GM21737 (cell line): ENCODE results near the gene ITIH1.
"Not testable (repeated sequence)": the region's sequence is repeated elsewhere in the genome, so short reads cannot be mapped to it uniquely, and the experiment has no call there.

Experiments
- ATAC-seq: cut with Tn5 transposase; IDR thresholded peaks from one replicate; pipeline ENCODE4 v1.9.1; 2021; ENCODE audit warnings: mild to moderate bottlenecking, moderate library complexity; ENCODE audit not compliant: unreplicated experiment

The ITIH1 gene, protein sequence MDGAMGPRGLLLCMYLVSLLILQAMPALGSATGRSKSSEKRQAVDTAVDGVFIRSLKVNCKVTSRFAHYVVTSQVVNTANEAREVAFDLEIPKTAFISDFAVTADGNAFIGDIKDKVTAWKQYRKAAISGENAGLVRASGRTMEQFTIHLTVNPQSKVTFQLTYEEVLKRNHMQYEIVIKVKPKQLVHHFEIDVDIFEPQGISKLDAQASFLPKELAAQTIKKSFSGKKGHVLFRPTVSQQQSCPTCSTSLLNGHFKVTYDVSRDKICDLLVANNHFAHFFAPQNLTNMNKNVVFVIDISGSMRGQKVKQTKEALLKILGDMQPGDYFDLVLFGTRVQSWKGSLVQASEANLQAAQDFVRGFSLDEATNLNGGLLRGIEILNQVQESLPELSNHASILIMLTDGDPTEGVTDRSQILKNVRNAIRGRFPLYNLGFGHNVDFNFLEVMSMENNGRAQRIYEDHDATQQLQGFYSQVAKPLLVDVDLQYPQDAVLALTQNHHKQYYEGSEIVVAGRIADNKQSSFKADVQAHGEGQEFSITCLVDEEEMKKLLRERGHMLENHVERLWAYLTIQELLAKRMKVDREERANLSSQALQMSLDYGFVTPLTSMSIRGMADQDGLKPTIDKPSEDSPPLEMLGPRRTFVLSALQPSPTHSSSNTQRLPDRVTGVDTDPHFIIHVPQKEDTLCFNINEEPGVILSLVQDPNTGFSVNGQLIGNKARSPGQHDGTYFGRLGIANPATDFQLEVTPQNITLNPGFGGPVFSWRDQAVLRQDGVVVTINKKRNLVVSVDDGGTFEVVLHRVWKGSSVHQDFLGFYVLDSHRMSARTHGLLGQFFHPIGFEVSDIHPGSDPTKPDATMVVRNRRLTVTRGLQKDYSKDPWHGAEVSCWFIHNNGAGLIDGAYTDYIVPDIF

DNA sequence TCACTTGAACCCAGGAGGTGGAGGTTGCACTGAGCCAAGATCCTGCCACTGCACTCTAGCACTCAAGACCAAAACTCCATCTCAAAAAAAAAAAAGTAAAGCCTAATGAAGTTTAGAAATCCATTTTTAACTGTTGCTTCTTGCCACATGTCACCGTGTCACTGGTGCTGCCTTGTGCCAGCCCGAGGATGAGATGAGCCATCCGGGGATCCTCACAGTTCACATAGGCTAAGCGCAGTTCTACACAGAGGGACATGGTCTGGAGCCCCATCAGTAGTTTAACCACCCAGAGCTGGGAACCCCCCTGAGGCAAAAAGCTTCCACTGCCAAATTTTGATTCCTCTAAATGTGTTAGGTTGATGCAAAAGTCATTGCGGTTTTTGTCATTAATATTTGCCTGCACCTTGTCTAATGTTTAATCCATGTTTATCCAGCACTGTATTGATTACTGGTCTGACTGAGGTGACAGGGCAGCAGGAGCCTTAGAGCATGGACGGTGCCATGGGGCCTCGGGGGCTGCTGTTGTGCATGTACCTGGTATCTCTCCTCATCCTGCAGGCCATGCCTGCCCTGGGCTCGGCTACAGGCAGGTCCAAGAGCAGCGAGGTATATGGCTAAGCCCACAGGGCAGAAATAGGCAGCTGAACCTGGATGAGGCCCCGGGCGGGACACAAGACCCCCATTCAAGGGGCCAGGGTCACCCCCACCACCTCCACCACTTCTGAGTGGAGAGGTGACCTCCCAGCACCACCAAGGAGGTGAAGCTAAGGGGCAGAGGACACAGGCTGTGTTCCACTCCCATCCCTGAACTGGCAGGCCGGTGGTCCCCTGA is at the start of gene ITIH1:
Gene ITIH1 (plus strand): TSS at position 473 of the 832 bp plus-strand sequence. CDS start 17 bp downstream, at position 490.
- no peak for ATAC-seq

DNA sequence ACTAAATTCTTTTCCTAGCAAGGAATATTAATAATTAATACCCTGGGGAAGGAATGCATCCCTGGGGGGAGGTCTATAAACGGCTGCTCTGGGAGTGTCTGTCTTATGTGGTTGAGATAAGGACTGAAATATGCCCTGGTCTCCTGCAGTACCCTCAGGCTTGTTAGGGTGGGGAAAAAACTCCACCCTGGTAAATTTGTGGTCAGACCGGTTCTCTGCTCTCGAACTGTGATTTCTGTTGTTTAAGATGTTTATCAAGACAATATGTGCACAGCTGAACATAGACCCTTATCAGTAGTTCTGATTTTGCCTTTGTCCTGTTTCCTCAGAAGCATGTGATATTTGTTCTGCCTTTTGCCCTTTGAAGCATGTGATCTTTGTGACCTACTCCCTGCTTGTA is 48.6 kb upstream of the ITIH1 start:
- not testable (repeated sequence) for ATAC-seq

DNA sequence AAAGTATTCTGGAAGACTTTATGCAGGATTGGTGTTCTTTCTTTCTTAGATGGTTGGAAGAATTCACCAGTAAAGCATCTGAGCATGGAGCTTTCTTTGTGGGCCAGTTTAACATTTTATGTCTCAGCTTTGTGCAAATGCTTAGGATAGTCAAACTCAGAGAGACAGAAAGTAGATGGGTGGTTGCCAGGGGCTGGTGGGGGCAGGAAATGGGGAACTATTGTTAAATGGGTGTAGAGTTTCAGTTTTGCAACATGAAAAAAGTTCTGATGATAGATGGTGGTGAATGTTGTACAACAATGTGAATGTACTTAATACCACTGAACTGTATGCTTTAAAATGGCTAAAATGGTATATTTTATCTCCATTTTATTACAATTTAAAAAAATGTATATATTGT is 46.7 kb upstream of the ITIH1 start:
- ATAC-seq = no peak

DNA sequence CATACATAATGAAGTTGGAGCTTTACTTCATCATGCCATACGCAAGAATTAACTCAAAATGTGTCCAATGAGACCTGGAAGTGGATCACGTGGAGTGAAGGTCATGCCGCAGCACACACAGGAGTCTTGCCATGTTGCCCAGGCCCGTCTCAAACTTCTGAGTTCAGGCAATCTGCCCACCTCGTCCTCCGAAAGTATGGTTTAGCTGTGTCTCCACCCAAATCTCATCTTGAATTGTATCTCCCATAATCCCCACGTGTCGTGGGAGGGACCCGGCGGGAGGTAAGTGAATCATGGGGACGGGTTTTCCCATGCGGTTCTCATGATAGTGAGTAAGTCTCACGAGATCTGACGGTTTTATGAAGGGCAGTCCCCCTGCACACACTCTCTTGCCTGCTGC is 45.8 kb upstream of the ITIH1 start:
- ATAC-seq = no peak

DNA sequence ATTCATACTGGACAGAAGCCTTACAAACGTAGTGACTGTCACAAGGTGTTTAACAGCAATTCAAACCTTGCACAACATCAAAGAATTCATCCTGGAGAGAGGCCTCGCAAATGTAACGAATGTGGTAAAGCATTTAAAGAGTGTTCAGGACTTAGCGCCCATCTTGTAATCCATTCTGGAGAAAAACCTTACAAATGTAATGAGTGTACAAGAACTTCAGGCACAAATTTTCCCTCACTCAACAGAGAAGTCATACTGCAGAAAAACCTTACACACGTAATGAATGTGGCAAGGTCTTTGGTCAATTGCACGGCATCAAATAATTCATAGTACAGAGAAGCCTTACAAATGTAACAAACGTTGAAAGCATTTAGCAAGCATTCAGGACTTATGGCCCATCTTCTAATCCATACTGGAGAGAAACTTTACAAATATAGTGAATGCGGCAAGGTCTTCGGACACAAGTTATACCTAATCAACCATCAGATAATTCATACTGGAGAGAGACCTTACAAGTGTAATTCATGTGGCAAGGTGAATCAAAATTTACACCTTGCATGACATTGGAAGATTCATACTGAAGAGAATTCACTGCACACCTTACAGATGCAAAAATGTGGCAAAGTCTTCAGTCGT is 44.0 kb upstream of the ITIH1 start:
- ATAC-seq = no peak

DNA sequence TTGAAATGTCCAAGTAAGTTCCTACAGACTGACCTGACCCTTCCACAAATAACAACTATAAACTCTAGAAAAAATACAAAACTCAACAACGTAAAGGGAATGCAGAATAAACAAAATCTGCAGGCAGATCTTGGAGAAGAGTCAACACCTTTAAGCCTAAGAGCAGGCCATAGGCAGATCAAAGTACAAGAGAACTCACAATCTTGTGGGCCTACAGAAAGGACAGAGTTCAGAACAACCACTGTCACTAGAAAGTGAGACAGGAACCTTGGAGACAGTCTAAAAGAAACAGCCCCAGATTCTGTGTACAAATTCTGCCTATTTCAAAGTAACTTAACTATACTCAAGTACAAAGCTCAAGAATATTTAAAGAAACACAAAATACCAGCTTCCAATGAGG is 37.7 kb upstream of the ITIH1 start:
- no peak for ATAC-seq

DNA sequence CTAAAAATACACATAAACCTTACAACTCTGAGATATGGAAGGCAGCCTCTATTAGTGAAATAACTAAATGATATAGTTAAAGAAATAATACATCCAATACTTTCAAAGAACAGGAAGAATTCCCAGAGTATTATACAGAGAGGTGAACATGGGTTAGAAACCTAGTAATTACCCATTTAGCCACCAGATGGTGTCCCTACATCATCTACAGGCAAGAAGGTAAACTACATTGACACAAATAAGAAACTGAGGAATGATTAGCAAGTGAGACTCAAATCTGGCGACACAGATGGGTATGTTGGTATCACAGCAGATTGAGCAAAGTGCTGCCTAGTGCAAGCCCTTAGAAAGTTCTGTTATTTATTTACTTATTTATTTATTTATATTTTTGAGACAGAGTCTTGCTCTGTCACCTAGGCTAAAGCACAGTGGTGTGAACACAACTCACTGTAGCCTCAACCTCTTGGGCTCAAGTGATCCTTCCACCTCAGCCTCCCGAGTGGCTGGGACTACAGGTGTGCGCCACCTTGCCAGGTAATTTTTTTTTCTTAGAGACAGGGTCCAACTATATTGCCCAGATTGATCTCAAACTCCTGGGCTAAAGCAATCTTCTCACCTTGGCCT is 34.9 kb upstream of the ITIH1 start:
- no peak for ATAC-seq

DNA sequence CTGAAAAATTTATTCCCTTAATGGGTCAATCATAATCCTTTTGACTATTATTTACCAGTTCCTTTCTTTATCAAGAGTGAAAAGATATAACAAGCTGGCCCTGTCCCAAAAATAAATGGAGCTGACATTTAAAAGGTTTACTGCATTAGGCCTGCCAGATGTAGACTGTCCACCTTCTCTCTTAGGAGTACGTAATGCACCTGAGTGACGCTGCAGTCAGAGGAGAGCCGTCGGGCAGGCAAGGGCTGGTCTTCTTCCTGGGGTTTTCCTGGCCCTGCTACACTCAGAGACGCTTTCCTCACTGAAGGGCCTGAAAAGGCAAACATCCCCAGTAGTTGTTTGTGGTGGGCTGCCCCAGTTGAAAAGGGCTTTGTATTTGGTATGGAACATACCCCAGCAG is 34.2 kb upstream of the ITIH1 start:
- ATAC-seq = no peak

DNA sequence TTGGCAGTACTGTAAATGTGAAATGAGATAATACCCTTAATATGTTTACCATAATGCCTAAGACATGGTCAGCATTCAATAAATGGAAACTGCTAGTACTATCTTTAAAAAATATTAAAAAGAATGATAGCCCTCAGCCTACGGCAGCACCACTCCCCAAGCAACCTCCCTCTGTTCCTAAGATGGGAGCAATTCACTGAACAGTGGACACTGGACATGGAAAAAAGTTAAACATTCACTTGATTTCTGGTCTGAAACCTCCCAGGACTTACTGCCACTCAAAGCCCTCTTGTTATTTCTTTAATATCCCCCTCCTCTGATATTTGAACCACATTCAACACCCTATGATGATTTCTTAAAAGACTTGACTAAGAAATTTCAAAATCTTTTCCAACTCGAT is 33.7 kb upstream of the ITIH1 start:
- no peak for ATAC-seq

DNA sequence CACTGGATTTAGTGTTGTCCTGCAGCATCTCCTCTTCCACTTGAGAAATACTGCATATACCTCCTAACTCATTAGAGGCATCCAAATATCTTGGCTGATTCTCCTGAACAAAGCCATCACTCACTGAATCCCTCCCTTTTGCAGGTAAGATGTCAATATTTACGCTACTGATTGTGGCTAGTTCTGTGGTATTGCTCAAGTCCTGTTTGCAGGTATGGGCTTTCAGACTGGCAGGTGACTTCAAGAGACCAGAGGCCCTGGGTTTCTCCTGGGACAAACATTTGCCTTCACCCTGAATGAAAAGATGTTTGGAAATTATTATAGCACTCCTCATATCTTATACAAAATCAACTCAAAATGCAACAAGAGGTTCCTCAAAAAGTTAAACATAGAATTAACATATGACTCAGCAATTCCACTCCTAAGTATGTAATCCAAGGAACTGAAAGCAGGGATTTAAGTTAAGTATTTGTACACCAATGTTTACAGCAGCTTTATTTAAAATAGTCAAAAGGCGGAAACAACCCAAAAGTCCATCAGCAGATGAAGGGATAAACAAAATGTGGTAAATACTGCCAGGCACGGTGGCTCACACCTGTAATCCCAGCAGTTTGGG is 25.2 kb upstream of the ITIH1 start:
- ATAC-seq = no peak

DNA sequence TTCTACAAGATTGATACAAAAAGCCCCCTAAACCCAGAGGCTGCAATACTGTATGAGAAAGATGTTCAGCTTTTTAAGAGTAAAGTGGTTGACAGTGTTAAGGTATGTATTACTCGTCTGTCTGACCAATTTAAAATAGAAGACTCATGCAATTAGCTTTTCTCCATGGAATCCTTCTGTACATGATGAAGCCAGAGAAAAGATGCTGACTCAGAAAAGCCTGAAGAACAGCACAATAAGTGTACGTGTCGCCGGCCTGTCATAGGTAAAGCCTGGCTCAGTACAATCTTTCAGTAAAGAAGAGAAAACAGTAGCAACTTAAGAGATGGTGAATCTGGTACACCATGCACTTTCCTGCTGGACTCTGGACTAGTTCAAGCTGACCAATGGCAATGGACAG is 23.0 kb upstream of the ITIH1 start:
- ATAC-seq = no peak

DNA sequence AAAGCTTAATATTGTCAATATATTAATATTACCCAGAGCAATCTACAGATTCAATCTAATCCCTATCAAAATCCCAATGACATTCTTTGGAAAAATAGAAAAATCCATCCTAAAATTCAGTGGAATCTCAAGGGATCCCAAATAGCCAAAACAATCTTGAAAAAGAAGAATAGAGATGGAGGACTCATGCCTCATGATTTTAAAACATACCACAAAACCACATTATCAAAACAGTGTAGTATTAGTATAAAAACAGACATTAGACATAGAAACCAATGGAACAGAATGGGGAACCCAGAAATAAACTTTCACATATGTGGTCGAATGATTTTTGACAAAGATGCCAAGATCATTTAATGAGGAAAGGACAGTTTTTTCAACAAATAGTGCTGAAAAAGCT is 21.3 kb upstream of the ITIH1 start:
- no peak for ATAC-seq

DNA sequence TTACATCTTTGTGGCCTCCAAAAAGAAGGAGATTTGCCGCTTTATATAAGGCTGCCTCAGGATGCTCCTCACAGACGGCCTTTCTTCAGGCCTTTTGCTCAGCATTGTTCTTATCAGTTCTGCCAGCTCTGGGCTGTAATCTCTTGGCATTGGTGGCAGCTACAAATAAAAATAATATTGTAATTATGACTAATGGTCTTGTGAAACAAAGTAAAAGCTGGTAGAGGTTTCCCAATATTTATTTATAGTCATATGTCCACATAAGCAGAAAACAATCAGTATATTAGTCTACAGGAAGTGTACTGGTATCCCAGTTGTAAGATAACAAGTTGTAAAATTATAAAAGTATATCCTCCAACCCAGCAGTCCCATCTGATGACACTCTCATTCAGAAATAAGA is 13.9 kb upstream of the ITIH1 start:
- no peak for ATAC-seq

DNA sequence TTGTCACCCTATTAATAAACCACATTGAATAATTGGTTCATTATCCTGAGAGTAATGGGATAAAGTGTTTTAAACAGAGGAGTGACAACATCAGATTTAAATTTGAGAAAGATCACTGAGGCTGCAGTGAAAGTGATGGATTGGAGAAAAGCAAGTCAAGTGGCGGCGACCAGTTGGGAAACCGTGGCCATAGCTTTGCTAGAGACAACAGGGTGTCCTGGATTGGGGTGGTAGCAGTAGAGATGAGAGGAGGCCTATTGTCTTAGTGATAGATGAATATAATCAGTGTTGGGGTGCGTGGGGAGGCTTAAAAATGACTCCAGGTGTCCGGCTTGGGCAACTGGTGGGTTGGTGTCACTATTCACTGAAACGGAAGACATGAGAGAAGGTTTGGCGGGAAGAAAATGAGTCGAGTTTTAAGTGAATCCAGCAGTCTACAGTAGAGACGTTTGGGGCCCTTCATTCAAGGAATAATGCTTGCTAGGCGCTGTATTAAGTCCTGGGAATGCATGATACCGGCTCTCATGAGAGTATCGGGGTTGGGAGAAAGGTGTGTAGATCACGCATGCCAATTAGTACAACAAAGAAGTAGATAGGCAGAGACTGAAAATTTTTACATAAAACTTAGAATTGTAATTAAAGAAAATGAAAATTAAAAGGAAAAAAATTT is 7.5 kb upstream of the ITIH1 start:
- ATAC-seq = no peak

DNA sequence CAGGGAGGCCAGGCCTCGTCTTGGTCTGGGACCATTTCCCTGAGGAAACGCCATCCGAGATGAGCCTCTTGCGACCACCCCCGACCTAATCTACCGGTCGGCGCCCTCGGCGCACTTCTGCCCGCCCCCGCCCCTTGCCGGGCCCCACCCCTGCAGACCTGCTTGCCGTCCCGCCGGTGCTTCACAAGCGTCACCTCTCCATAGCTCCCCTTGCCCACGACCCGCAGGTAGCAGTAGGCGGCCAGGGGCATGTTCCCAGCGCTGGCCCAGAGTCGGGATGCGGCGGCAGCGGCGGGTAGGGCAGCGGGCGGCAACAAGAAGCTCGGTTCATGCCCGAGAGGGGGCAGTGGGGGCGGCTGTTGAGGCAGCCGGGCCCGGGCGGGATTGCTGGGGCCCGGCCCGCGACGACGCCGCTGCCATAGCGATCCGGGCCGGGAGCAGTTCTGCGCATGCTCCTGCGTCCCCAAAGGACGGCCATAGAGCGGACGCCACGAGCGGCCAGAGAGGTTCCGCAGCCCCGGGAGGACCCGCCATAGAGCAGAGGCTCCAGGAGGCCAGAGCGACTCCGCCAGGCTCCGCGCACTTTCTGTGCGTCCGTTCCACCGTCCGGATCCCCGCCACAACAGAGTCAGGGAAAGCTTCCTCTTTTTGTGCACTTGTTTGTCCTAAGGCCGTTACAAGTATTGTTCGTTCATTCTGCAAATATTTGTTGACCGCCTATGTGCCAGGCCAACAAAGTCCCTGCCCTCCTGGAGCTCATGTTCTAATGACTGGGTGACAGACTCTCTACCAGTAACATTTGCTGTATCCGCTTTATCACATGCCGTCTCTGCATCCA is 6.7 kb upstream of the ITIH1 start, which contains the start of gene NEK4:
Gene NEK4 (minus strand): TSS at position 445 of the 838 bp plus-strand sequence. CDS start 194 bp downstream, at position 251.
- peak; percentile 93 for ATAC-seq

DNA sequence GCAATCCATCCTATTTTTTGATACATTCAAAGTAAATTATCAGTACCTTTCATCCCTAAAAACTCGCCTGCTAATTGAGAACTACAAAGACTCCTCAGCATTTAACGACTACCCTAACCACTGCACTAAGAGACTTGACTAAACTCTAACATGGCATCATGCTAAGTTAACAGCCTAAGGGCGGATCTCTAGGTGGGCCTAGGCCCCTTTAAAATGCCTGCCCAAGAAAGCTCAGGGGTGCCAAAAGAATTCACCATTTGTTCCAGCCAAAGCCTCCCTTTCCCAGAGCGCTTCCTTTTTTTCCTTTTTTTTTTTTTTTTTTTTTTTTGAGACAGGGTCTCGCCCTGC is 6.1 kb upstream of the ITIH1 start:
- ATAC-seq = peak; percentile 6

DNA sequence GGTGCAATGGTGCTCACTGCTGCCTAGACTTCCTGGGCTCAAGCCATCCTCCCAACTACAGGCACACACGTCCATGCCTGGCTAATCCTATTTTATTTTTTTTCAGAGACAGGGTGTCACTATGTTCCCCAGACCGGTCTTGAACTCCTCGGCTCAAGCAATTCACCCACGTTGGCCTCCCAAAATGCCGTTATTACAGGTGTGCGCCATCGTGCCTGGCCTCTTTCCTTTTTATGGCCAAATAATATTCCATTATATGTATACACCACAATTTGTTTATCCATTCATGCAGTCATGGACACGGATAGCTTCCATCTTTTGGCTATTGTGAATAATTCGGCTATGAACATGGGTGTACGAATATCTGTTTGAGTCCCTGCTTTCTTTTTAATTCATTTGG is 5.7 kb upstream of the ITIH1 start:
- no peak for ATAC-seq

DNA sequence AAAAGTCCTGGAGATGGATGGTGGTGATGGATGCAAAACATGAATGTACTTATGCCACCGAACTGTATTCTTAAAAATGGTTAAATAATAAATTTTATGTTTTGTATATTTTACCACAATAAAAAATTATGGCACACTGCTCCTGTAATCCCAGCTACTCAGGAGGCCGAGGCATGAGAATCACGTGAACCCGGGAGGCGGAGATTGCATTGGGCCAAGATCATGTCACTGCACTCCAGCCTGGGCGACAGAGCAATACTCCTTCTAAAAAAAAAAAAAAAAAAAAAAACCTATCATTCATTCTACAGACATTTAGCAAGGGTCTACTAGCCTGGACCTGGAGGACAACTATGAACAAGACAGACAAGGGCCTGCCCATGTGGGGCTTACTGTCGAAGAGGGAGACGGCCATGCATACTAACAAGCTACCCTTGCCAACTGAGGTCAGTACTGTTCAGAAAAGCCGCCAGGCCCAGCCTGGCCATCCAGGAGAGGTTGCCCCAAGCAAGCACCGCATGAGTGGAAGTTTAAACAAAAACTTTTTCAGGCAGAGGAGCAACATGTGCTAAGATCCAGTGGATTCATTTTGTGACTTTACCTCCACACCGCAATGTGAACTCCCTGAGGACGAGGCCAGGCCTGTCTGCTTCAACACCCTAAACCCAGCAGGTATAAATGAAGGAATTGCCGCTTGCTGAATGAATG is 3.9 kb upstream of the ITIH1 start:
- no peak for ATAC-seq
